ENCODE results near the gene USH2A. TPM values are rescaled to one million over a fixed set of nuclear protein-coding genes. Genes with fewer than 3 reads are reported as not detected.

The USH2A gene
- total RNA-seq, 1 donor from 2014 or later: 0.04 TPM

DNA sequence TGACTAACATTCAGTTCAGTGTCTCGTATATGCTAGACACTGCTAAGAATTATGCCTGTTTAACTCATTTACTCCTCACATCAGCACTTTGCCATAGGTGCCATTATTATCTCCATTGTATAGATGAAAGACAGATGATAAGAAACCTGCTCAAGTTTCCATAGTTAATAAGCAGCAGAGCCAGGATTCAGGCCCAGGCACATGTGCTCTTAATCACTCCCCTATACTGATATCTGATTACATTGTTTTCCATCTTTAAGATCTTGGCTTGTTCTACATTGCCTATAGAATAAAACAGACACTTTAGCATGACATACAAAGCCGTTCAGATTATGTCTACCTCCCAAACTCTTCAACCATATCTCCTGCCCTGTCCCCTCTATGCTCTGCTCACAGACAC, 30.5 kb upstream of the USH2A start:
- H3K4me3 Mint-ChIP-seq: no peak overlapping the region
- H3K4me1 Mint-ChIP-seq: peaks cover 8% of the 10 kb centered on the region
- no peaks in the 10 kb centered on the region for H3K4me1 ChIP-seq
- no peaks in the 10 kb centered on the region for H3K36me3 ChIP-seq
- H3K27me3 ChIP-seq: no peaks in the 10 kb centered on the region
- no peaks in the 10 kb centered on the region for H3K79me2 ChIP-seq (ENCODE audit: low read depth)
- no peak overlapping the region for H3K4me2 ChIP-seq
- H3K4me3 ChIP-seq: no peak overlapping the region
- no peaks in the 10 kb centered on the region for H3F3A ChIP-seq (ENCODE audit: low read depth)
- H4K20me1 ChIP-seq (ENCODE audit: low read depth): no peaks in the 10 kb centered on the region
- H3K9me3 ChIP-seq (ENCODE audit: low read depth): no peaks in the 10 kb centered on the region
- peaks cover 3% of the 10 kb centered on the region for H3K9me3 Mint-ChIP-seq
- no peaks in the 10 kb centered on the region for H3K27me3 Mint-ChIP-seq (ENCODE audit: insufficient read depth, low read depth)
- no peak overlapping the region for H3K27ac ChIP-seq
- no peak overlapping the region for H2AFZ ChIP-seq (replicated peaks)
- no peak overlapping the region for H3K27ac Mint-ChIP-seq
- H3K36me3 Mint-ChIP-seq: no peaks in the 10 kb centered on the region
- no peak for TF ChIP-seq EZH2 (IDR thresholded peaks at IDR 0.05)
- no peak for TF ChIP-seq EZH2phosphoT487 (IDR thresholded peaks at IDR 0.05)
- TF ChIP-seq, protein P1, sequence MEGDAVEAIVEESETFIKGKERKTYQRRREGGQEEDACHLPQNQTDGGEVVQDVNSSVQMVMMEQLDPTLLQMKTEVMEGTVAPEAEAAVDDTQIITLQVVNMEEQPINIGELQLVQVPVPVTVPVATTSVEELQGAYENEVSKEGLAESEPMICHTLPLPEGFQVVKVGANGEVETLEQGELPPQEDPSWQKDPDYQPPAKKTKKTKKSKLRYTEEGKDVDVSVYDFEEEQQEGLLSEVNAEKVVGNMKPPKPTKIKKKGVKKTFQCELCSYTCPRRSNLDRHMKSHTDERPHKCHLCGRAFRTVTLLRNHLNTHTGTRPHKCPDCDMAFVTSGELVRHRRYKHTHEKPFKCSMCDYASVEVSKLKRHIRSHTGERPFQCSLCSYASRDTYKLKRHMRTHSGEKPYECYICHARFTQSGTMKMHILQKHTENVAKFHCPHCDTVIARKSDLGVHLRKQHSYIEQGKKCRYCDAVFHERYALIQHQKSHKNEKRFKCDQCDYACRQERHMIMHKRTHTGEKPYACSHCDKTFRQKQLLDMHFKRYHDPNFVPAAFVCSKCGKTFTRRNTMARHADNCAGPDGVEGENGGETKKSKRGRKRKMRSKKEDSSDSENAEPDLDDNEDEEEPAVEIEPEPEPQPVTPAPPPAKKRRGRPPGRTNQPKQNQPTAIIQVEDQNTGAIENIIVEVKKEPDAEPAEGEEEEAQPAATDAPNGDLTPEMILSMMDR (IDR thresholded peaks at IDR 0.05): no peak
- no peak overlapping the region for H3K9ac ChIP-seq
- no peak for DNase-seq (ENCODE audit: low spot score)

- no peak overlapping the region for H3K4me3 ChIP-seq
- H3F3A ChIP-seq (ENCODE audit: low read depth): no peaks in the 10 kb centered on the region
- Mint-ChIP-seq H3K36me3 (no peaks in the 10 kb centered on the region), H3K4me1 (no peaks in the 10 kb centered on the region), H3K9me3 (peaks cover 3% of the 10 kb centered on the region), H3K27ac (no peak overlapping the region), H3K27me3 (ENCODE audit: insufficient read depth, low read depth) (no peaks in the 10 kb centered on the region), H3K4me3 (no peak overlapping the region)
- no peak for DNase-seq (ENCODE audit: low spot score)
- no peaks in the 10 kb centered on the region for H3K4me1 ChIP-seq
- no peaks in the 10 kb centered on the region for H4K20me1 ChIP-seq (ENCODE audit: low read depth)
- no peak overlapping the region for H3K4me2 ChIP-seq
- no peak overlapping the region for H2AFZ ChIP-seq (replicated peaks)
- no peak overlapping the region for H3K27ac ChIP-seq
- no peak for TF ChIP-seq EZH2phosphoT487 (IDR thresholded peaks at IDR 0.05)
- TF ChIP-seq, protein P1 (IDR thresholded peaks at IDR 0.05): no peak
- TF ChIP-seq EZH2 (IDR thresholded peaks at IDR 0.05): no peak
- H3K9ac ChIP-seq: no peak overlapping the region
- H3K27me3 ChIP-seq: no peaks in the 10 kb centered on the region
- no peaks in the 10 kb centered on the region for H3K79me2 ChIP-seq (ENCODE audit: low read depth)
- H3K36me3 ChIP-seq: no peaks in the 10 kb centered on the region
- no peaks in the 10 kb centered on the region for H3K9me3 ChIP-seq (ENCODE audit: low read depth)
Measured at GRCh38 chr1:216450227-216450626, 27.0 kb upstream of the USH2A start.

- DNase-seq (ENCODE audit: low spot score): no peak
- Mint-ChIP-seq H3K4me3 (no peak overlapping the region), H3K36me3 (no peaks in the 10 kb centered on the region), H3K27me3 (ENCODE audit: insufficient read depth, low read depth) (no peaks in the 10 kb centered on the region), H3K27ac (no peak overlapping the region), H3K9me3 (peaks cover 2% of the 10 kb centered on the region), H3K4me1 (no peaks in the 10 kb centered on the region)
- Histone ChIP-seq H3K9ac (no peak overlapping the region), H3K27me3 (no peaks in the 10 kb centered on the region), H4K20me1 (ENCODE audit: low read depth) (no peaks in the 10 kb centered on the region), H3F3A (ENCODE audit: low read depth) (no peaks in the 10 kb centered on the region), H3K79me2 (ENCODE audit: low read depth) (no peaks in the 10 kb centered on the region), H3K4me1 (no peaks in the 10 kb centered on the region), H2AFZ (replicated peaks) (no peak overlapping the region), H3K36me3 (no peaks in the 10 kb centered on the region), H3K4me2 (no peak overlapping the region), H3K27ac (no peak overlapping the region), H3K4me3 (no peak overlapping the region), H3K9me3 (ENCODE audit: low read depth) (no peaks in the 10 kb centered on the region)
- TF ChIP-seq EZH2phosphoT487 (IDR thresholded peaks at IDR 0.05) (no peak), EZH2 (IDR thresholded peaks at IDR 0.05) (no peak)
- TF ChIP-seq, protein P1 (IDR thresholded peaks at IDR 0.05): no peak
Measured at GRCh38 chr1:216448011-216448510, 24.8 kb upstream of the USH2A start.
